Breast epithelium (tissue), 3 donors: ENCODE data around the gene IL1RN.

ENCODE experiments used
- POLR2A ChIP-seq: fragments of 450-650 bp; IDR thresholded peaks from one replicate; pipeline ENCODE4 v1.6.1; 2016; ENCODE audit warnings: antibody characterized with exemption, mild to moderate bottlenecking, moderate library complexity
- POLR2AphosphoS5 ChIP-seq, 3 donors: sonication (generic); formaldehyde crosslinking; IDR thresholded peaks; one replicate each; pipeline ENCODE4 v1.6.1; 2017; ENCODE audit warnings: antibody characterized with exemption in 3 of 3
- TF ChIP-seq, protein P1 (sequence below), 3 donors: fragments of 450-650 bp; IDR thresholded peaks; one replicate each; pipeline ENCODE4 v1.5.1; 2016 to 2017; ENCODE audit warnings: antibody characterized with exemption in 3 of 3, mild to moderate bottlenecking in 3 of 3, moderate library complexity in 3 of 3

DNA sequence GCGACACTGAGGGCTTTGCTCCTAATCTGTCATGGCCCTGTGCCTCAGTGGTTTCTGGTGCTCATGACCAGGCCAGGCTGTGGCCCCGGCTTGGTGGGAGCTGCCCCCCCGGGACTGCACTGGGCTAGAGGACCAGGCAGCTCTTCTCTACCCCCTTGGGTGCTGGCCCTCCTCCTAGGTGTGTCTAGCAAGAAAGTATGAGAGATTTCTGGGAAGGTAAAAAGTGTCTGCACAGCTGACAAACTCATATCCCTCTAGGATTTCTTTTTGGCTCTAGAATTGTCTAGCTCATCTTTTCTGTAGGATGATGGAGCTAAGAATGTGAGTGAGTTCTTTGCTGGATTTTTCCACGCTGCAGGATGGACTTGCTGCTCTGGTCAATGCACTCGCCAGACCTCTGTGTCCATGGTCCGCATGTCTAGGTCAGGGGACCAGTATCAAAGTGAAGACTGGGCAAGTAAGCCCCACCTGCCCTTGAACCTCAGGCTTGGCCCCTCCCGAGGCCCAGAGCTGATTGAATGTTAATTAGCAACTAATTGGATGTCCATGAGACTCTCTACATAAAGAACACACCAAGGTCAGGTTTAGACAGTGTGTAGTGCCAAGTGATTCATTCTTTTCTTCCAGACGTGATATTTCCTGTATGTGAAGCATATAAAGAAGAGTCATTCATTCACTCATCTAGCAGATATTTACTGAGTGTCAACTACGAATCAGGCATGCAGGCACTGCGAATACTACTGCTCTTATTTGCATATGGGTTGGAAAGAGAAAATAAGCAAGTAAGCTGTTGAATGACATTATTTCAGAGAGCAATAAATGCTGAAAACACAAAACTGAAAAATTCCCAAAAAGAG is 30.7 kb downstream of the IL1RN start:
- TF ChIP-seq POLR2A (no peak), POLR2AphosphoS5 (IDR thresholded peaks at IDR 0.05) (no peak)
- TF ChIP-seq, protein P1, sequence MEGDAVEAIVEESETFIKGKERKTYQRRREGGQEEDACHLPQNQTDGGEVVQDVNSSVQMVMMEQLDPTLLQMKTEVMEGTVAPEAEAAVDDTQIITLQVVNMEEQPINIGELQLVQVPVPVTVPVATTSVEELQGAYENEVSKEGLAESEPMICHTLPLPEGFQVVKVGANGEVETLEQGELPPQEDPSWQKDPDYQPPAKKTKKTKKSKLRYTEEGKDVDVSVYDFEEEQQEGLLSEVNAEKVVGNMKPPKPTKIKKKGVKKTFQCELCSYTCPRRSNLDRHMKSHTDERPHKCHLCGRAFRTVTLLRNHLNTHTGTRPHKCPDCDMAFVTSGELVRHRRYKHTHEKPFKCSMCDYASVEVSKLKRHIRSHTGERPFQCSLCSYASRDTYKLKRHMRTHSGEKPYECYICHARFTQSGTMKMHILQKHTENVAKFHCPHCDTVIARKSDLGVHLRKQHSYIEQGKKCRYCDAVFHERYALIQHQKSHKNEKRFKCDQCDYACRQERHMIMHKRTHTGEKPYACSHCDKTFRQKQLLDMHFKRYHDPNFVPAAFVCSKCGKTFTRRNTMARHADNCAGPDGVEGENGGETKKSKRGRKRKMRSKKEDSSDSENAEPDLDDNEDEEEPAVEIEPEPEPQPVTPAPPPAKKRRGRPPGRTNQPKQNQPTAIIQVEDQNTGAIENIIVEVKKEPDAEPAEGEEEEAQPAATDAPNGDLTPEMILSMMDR (IDR thresholded peaks at IDR 0.05): no peak
